ENCODE data around the gene ICAM4. TPM values are rescaled to one million over a fixed set of nuclear protein-coding genes. Genes with fewer than 3 reads are reported as not detected.
"Not testable (repeated sequence)": the region's sequence is repeated elsewhere in the genome, so short reads cannot be mapped to it uniquely, and the experiment has no call there.

The ICAM4 gene
- total and polyA plus RNA-seq, 8 donors = 0.56 to 1.9 (median 0.85) TPM; not detected in 5

DNA sequence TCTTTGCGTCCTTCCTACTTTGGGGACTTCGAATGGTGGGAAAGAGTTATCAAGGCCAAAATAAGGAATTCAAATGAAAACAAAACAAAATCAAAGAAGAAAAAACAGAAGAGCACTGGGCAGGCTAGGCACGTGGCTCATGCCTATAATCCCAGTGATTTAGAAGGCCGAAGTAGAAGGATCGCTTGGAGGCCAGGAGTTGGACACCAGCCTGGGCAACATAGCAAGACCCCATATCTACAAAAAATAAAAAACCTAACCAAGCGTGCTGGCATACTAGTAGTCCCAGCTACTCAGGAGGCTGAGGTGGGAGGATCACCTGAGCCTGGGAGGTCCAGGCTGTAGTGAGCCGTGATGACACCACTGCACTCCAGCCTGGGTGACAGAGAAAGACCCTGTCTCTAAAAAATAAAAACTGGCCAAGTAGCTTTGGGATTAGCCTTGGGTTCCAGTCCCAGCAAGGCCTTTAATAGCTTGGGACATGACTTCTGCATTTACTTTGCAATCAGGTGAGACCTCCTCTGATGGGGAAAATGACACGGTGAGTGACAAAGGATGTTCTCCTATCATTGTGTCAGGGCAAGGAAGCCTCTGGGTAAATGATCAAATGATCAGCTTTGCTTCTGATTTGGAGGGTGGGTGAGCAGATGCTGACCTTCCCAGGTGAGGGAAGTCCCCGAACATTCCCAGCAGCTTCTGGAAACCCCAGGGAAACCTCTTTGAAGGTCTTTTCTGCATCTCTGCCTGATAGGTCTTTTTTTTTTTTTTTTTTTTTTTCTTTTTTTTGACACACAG is 8.8 kb upstream of the ICAM4 start:
- Histone ChIP-seq H3K4me3 (no peak overlapping the region), H3K27me3 (peaks cover 0 to 7% (median 0%) of the 10 kb centered on the region in 3 donors), H3K4me1 (peaks cover 0 to 14% (median 3%) of the 10 kb centered on the region in 4 donors), H3K36me3 (peaks cover 6 to 88% (median 43%) of the 10 kb centered on the region in 4 donors), H3K9me3 (no peaks in the 10 kb centered on the region), H3K27ac (no peak overlapping the region)
- intact Hi-C loops (cut with DNase I; ENCODE audit: low total_unique reads) = no loop called here
- 84 to 89% (median 85%) methylated on average over 9 of the region's 9 CpGs for WGBS, 5 donors
- DNase-seq = no peak
- no peak for TF ChIP-seq EP300 (IDR thresholded peaks at IDR 0.05)
- TF ChIP-seq POLR2A (IDR thresholded peaks at IDR 0.05) = no peak
- TF ChIP-seq, protein P1, sequence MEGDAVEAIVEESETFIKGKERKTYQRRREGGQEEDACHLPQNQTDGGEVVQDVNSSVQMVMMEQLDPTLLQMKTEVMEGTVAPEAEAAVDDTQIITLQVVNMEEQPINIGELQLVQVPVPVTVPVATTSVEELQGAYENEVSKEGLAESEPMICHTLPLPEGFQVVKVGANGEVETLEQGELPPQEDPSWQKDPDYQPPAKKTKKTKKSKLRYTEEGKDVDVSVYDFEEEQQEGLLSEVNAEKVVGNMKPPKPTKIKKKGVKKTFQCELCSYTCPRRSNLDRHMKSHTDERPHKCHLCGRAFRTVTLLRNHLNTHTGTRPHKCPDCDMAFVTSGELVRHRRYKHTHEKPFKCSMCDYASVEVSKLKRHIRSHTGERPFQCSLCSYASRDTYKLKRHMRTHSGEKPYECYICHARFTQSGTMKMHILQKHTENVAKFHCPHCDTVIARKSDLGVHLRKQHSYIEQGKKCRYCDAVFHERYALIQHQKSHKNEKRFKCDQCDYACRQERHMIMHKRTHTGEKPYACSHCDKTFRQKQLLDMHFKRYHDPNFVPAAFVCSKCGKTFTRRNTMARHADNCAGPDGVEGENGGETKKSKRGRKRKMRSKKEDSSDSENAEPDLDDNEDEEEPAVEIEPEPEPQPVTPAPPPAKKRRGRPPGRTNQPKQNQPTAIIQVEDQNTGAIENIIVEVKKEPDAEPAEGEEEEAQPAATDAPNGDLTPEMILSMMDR (IDR thresholded peaks at IDR 0.05) = no peak
- no peak for TF ChIP-seq POLR2AphosphoS5 (IDR thresholded peaks at IDR 0.05)

DNA sequence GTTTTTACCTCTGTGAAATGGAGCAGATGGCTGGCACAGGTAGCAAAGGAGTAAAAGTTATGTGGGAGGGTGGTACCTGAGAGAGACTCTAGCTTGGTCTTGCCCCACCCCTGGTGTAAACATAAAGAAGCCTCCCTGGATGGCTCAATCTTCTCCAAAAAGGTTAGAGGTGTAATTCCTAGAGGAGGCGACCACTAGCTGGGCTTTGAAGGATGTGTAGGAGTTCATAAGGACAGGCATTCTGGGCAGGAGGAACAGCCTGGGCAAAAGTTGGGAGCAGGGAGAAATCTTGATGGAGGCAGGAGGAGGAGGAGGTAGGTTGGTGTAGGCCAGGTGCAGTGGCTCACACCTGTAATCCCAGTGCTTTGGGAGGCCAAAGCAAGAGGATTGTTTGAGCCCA is 7.8 kb upstream of the ICAM4 start:
- Histone ChIP-seq H3K27ac (no peak overlapping the region), H3K36me3 (peaks cover 11 to 97% (median 52%) of the 10 kb centered on the region in 4 donors), H3K27me3 (peaks cover 0 to 14% (median 0%) of the 10 kb centered on the region in 3 donors), H3K4me3 (no peak overlapping the region), H3K4me1 (peaks cover 0 to 7% (median 3%) of the 10 kb centered on the region in 4 donors), H3K9me3 (no peaks in the 10 kb centered on the region)
- TF ChIP-seq POLR2A (IDR thresholded peaks at IDR 0.05) (no peak), EP300 (IDR thresholded peaks at IDR 0.05) (no peak), POLR2AphosphoS5 (IDR thresholded peaks at IDR 0.05) (no peak)
- TF ChIP-seq, protein P1 (IDR thresholded peaks at IDR 0.05) = no peak
- 83 to 100% (median 94%) methylated on average over 1 of the region's 1 CpG for WGBS, 5 donors
- intact Hi-C loops (cut with DNase I; ENCODE audit: low total_unique reads) = no loop called here
- DNase-seq = no peak

DNA sequence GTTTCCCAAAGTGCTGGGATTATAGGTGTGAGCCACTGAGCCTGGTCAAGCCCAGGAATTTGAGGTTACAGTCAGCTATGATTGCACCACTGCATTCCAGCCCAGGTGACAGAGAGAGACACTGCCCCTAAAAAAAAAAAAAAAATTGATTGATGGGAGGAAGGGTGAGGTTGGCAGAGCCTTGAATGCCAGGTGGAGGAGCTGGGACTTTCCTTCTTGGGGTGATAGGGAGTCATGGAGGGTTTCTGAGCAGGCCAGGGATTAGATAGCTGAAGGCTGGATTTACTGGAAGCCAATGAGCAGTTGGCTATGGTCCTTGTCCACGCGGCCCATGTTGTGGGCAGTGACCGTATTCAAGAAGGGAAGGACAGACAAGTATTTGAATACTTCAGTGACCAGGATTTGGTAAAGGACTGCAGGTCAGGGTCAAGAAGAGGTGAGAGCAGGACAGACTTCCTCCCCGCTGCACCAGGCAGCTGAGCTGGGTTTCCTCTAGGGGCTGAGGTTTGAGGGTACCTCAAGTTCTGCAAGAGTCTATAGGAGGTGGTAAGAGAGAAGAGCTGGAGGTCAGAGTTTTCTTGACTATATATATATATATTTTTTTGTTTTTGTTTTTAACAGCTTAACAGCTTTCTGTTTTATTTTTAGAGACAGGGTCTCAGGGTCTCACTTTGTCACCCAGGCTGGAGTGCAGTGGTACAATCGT is 6.9 kb upstream of the ICAM4 start:
- Histone ChIP-seq H3K27me3 (peaks cover 0 to 24% (median 0%) of the 10 kb centered on the region in 3 donors), H3K27ac (no peak overlapping the region), H3K36me3 (peaks cover 18 to 98% (median 56%) of the 10 kb centered on the region in 4 donors), H3K4me1 (peaks cover 0 to 6% (median under 1%) of the 10 kb centered on the region in 4 donors), H3K9me3 (no peaks in the 10 kb centered on the region), H3K4me3 (no peak overlapping the region)
- intact Hi-C loops (cut with DNase I; ENCODE audit: low total_unique reads) = no loop called here
- 75 to 87% (median 81%) methylated on average over 5 of the region's 5 CpGs for WGBS, 5 donors
- no peak for TF ChIP-seq POLR2A (IDR thresholded peaks at IDR 0.05)
- no peak for TF ChIP-seq EP300 (IDR thresholded peaks at IDR 0.05)
- TF ChIP-seq, protein P1 (IDR thresholded peaks at IDR 0.05) = no peak
- no peak for TF ChIP-seq POLR2AphosphoS5 (IDR thresholded peaks at IDR 0.05)
- no peak for DNase-seq

DNA sequence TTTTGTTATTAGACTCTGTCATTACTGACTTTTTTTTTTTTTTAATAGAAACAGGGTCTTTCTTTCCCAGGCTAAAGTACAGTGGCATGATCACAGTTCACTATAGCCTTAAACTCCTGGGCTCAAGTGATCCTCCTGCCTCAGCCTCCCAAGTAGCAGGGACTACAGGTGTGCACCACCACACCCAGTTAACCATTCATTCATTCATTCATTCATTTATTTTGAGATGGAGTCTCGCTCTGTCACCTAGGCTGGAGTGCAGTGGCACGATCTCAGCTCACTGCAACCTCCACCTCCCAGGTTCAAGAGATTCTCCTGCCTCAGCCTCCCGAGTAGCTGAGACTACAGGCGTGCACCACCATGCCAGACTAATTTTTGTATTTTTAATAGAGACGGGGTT is 4.7 kb upstream of the ICAM4 start:
- Histone ChIP-seq H3K36me3 (peaks cover 18 to 89% (median 57%) of the 10 kb centered on the region in 4 donors), H3K4me1 (peaks cover 3 to 19% (median 10%) of the 10 kb centered on the region in 4 donors), H3K27me3 (peaks cover 0 to 37% (median 3%) of the 10 kb centered on the region in 3 donors)
- intact Hi-C loops (cut with DNase I; ENCODE audit: low total_unique reads); H3K4me3 ChIP-seq; H3K27ac ChIP-seq; DNase-seq; H3K9me3 ChIP-seq: not testable (repeated sequence)
- WGBS, 5 donors = 90 to 97% (median 94%) methylated on average over 5 of the region's 5 CpGs

Data from stomach (tissue), 9 donors.